Right renal pelvis (tissue), 4 donors: ENCODE data around the gene MTIF3. TPM values are rescaled to one million over a fixed set of nuclear protein-coding genes. Genes with fewer than 3 reads are reported as not detected.
"Not testable (repeated sequence)": the region's sequence is repeated elsewhere in the genome, so short reads cannot be mapped to it uniquely, and the experiment has no call there.

Source experiments
- DNase-seq, 4 donors: peaks; one replicate each; pipeline ENCODE4 v3.0.0-alpha.2; 2013; ENCODE audit warnings: low read depth in 4 of 4, low spot score in 3 of 4, missing footprints in 1 of 4
- polyA plus RNA-seq, 4 donors: library from polyadenylated mRNA; unstranded; fragments of 120-200 nt; gene quantifications; one replicate each; pipeline ENCODE4 v1.2.1, GENCODE V29; 2013; ENCODE audit not compliant: insufficient read length in 4 of 4

MTIF3 gene
- polyA plus RNA-seq, 4 donors, result 66.1 to 82.4 (median 76.8) TPM

DNA sequence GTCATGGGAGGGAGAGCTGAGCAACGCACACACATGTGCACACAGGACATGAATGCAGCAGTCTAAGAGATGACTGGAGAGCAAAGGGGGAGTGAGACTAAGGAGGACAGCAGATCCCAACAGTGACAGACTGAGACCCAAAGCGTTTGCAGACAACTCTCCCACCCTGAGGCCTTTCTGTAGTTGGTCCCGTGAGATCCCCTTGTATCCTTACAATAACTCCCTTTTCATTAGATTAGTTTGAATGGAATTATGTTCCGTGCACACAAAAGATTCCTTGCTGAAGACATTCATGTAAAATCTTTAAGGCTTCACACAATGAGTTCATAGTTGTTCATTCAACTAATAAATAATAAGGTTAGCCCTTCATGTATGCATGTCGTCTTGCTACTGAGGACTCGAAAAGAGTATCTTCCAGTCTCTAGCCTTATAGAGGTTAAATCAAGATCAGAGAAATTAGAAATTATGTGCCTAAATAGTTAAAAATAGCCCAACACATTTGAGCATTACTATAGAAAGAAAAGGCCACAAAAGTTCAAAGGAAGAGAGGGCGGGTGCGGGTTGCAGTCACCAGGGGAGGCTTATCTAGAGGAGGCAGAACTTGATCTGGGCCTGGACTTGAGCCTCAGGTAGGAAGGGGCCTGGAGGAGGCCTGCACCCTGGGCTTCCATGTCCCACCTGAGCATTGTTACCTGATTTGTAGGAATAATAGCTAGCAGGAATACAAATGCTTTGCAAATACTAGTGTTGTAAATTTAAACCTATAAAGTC lies 29.1 kb downstream of the MTIF3 start:
- no peak for DNase-seq

DNA sequence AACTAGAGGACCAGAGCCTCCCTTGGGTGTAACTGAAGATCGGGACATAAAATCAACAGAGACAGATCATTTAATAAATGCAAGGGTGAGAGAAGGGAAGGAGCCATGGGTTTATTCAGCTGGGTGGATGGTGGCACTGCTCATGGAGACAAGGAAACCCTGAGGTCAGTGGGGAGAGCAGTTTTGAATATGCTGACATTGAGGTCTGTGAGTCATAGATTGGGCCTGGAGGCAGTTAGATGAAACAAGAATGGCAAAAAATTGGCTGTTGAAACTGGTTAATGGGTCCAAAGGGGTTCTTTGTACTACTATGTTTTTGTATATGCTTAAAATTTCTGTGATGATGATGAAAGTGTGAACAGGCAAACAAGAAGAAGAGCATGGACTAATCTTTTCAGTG lies 31.0 kb downstream of the MTIF3 start:
- no peak for DNase-seq

DNA sequence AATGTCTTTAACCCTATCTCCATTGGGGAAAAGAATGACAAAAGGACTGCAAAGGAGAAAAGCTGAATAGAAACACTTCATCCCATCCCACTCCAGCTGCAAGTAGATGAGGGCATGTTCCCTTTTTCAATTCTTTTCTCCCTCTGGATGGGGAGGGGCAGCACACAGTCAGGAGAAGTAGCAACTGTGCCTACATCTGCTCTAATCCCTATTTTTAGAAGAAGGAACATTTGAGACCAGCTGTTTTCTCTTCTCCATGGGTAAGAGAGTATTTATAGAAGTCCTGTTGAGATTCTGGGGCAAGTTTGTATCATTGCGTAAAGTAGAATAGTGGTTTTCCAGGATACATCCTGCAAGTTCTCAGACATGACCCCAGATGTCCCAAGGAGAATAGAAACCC lies 35.2 kb downstream of the MTIF3 start:
- no peak for DNase-seq

DNA sequence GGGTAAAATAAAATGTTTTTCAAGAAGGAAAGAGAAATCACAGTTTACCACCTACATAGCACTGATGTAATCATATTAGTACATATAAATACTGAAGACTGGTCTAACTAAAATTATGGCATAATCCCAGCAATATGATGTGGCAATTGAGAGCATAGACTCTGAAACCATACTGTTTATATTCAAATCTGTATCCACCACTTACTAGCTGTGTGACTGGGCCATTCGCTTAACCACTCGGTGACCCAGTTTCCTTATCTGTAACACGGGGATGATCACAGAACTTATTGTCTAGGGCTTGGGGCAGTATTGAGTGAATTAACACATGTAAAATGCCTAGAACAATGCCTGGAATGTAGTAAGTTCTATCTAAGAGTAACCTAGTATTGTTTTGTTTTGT lies 39.0 kb downstream of the MTIF3 start:
- DNase-seq, result no peak

DNA sequence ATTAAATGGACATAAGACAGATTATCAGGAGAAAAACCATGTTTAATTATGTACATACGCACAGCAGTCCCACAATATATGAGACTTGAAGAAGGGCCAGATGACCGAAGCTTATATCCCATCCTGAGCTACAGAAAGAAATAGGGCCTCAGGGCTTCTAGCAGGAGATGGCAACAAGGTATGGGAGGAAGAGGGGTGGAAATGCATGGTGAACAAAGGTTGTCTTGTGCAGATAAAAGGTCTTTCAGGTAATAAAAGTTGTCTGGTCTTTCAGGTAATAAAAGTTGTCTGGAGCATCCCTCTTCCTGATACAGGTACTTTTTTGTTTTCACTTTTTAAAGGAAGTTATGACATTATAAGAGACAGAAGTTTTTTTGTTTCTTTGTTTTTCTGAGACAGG lies 41.4 kb downstream of the MTIF3 start:
- DNase-seq, result no peak

DNA sequence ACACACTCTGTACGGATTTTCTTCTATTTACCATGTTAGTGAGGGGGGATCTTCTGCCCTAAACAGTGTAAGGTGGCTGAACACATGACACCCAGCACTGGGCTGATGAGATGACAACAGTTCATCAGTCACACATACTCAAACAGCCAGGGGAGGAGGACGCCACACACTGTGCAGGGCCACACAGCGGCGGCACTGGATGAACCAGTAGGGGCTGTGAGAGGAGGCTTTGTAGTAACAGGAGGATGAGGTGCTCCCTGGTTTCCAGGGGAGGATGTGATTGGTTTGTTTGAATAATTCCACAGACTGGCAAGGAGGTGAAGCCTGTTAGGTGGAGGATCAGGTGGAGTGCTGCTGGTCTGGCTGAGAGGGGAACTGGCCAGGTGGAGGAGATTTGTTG lies 42.3 kb downstream of the MTIF3 start:
- DNase-seq, result no peak

DNA sequence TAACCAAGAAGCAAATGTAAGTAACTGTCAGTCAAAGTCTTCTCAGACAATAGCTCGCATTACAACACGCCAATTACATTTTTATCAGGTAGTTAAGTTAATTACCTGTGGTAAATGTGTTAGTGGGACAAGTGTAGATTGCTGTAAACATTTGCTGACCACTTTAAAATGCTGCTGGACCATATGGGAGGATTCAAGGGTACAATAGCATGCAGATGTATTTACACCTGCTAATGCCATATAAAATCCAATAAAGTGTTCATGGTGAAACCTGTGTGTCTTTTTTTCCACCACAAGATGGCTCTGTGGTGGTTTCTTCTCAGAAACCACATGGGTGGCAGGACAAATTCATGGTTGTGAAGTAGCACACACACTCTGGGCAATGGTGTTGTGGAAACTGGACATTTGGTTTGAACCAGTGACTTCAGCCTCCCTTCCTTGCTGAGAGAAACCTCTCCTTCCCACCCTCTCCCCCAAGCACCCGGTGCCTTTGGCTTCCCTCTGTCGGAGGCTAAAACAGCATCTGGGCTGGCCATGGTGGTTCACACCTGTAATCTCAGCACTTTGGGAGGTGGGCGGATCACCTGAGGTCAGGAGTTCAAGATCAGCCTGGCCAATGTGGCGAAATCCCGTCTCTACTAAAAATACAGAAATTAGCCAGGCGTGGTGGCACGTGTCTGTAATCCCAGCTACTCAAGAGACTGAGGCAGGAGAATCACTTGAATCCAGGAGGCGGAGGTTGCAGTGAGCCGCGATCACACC lies 44.0 kb downstream of the MTIF3 start:
- no peak for DNase-seq

DNA sequence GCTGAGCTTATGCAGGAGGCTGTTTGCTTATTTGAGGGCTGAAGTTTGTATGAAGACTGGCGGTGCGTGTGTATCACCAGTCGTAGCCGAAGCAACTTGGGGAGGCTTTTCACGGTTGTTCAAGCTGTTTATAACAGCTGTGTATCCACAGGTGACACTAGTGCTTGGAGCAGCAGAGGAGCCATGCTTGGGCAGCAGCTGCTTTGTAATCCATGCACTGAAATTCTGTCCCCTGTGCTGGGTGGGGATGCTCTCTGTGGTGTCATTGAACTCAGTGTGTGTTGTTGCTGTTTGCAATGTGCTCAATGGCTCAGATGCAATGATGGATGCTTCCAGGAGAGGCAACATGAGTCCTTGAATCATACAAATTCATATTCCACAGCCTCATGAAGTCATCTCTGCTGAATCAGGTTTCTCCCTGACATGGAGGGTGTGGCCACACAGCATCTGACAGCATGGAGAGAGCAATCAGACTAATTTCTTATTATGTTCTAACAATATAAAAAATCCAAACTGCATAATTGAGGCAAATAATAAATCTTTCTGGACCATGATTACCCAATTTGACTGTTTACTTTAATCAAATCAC lies 44.7 kb downstream of the MTIF3 start:
- no peak for DNase-seq

DNA sequence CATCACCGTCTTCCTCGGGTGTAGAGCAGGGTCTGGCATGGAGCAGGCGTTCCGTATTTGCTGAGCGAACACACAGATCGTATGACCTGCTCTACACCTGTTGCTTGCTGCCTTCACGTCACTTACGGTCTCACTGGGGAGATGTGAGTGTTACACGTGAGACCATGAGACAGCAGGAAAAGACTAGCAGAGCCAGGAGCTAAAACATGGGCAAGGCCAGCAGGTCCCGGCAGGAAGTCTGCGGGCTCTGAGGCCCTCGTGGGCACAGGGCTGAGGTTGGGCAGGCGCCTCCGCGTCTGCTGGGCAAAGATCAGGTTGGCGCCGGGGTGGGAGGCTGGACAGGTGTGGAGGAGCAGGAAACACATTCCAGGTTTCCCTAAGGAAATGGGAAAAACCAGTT lies 45.7 kb downstream of the MTIF3 start:
- no peak for DNase-seq

DNA sequence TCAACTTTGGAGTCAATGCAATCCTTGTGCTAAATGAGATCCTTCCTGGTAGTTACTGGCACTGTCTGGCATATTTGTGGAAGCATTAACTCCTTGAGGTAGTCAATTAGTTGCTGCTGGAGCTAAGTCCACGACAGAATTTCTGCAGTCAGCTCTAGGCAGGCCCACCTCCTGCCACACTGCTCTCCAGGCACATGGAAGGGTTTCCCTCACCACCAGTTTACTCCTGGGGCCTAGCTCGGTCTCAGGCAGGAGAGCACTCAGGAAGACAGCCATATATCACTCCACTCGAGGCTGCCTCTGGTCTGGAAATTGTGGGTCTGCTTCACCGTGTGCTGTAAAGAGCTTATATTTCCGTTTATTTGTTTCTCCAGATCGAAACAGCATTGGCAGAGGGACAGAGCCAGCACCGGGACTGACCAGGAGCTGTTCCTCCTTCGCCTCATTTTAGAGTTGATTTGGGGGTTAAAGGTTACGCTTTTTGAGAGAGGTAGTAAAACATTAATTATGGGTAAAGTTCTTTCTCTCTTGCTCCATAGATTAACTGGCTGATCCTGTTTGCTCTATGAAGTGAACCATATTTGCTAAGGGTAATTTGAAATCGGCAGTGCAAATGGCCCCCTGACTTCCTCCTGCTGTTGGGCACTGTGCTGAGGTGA lies 46.5 kb downstream of the MTIF3 start:
- DNase-seq, result no peak

DNA sequence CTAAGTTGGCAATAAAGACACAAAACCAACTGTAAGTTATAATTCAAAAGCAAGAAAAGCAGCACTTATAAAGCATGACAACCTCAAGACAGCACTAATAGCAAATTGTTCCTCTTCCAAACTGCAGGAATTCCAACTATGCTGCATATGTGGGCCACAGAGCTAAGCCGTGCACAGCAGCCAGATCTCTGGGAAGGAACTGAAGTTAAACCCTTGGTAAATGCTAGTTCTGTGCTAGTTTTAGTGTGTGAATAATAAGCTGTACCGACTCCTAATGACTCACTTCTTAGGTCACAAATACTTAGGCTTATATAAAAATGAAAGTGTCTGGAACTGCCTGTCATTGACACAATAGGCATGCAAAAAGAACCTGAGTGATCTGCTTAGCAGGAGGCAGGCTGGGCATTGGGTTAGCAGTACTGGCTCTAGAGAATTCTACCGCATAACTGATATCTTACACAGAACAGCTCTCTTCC lies 47.1 kb downstream of the MTIF3 start:
- DNase-seq, result no peak

DNA sequence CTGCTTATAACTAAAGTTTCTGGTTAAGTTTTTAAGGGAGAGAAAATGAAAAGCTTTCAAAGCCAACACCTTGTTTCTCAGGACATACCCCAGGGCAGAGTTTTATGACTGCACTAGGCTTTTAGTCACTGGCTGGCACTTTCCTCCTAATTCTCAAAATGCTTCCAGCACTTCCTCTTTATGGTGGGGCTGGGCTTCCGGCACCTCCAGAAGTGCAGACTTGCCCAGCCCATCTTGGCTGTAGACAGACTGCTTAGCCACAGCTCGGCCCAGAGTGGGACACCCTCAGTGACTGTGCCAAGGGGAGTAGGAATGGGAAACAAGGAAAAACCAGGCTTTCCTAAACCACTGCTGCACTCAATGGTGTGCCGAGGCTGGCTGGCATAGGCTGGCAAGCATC lies 49.2 kb downstream of the MTIF3 start:
- DNase-seq, result no peak

DNA sequence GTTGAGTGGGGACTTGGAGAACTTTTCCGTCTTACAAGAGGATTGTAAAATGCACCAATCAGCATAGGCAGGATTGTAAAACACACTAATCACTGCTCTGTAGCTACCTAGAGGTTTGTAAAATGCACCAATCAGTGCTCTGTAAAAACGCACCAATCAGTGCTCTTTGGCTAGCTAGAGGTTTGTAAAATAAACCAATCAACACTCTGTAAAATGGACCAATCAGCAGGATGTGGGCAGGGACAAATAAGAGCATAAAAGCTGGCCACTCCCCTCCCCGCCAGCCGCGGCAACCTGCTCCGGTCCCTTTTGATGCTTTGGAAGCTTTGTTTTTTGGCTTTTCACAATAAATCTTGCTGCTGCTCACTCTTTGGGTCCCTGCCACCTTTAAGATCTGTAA lies 50.0 kb downstream of the MTIF3 start:
- DNase-seq, result not testable (repeated sequence)

DNA sequence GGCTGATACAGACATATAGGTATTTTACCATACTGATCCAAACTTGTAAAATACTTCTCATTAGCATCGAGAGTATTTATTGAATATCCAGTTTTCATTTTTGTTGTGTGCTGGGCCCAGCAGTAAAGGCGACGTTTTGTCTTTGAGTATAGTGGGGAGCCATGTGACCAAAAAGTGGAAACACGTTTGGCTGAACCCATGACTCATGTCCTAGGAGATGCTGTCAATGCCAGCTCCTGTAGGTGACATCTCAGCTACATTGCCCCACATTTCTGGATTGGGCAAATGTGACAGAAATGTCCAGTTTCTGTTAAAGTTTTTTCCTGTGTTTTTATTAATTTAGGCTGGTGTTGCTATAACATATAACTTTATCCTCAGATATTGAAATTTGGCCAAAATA lies 52.0 kb downstream of the MTIF3 start:
- no peak for DNase-seq

DNA sequence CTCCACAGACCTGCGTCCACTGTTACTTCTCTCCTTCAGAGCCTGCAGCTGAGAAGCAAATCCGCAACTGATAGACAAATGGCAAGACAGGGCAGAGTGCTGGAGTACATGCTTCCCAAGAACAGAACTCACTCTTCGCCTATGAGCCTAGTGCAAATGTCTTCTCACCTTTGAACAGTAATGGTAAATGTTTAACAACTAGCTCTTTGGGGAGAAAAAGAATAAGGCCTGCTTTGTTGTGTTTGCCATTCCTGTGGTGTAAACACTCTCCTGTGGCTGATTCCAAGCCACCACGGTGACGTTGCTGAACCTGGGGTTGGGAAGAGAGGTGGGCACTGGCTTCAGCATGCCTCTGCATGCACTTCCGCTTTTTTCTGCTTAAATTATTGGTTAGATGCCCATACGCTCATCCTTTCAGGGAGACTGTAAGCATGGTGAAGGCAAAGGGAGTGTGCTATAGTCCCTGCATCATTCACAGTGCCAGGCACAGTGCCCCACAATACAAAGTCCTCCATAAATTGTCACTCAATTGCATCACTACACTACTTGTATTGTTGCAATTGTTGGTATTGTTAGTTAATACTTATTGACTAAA lies 54.0 kb downstream of the MTIF3 start:
- DNase-seq, result no peak

DNA sequence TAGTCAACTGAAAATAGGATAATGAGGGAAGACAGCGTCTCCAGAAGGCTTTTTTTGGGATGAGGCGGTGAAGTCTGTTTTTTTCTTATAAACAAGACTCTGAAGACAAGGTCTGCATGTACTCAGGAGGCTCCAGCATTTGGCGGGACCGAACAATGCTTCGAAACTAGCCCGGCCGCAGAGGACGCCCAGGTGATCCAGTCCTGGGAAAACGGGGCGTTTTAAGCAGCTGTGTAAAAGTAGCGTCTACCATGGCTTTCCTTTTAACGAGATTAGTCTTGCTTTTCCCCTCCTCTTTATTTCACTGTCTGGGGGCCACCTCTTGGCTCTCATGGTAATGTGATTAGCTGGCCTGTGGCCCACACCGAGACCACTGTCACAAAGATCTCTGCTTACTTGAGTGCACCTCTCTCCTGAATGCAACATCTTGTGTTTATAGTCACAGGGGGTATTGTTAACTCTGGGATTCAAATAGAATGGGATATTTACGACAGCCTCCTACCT lies 55.3 kb downstream of the MTIF3 start:
- DNase-seq, result no peak

DNA sequence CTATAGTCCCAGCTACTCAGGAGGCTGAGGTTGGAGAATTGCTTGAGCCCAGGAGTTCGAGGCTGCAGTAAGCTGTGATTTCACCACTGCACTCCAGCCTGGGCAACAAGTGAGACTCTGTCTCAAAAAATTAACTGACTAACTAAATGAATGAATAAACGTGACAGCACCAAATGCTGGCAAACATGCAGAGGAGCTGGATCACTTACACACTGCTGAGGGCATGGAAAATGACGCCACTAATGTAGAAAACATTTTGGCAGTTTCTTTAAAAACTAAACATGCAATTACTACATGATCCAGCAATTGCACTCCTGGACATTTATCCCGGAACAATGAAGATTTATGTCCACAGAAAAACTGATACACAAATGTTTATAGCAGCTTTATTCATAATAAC lies 57.3 kb downstream of the MTIF3 start:
- DNase-seq, result no peak

DNA sequence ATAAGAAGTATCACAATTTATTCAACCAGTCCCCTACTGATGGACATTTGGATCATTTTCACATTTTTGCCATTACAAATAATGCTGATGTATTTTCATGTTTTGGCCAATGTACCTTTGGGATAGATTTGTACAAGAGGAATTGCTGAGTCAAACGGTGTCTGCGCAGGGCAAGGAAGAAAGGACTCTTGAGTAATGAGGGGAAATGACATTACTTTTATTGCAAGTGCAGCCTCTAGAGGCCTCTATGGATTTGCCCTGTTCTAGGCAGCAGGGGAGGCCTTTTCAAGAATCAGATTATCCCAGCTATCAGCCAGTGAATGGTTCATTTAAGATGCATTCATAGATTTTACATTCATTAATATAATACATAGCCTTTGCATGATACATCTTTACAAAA lies 58.9 kb downstream of the MTIF3 start:
- DNase-seq, result no peak

DNA sequence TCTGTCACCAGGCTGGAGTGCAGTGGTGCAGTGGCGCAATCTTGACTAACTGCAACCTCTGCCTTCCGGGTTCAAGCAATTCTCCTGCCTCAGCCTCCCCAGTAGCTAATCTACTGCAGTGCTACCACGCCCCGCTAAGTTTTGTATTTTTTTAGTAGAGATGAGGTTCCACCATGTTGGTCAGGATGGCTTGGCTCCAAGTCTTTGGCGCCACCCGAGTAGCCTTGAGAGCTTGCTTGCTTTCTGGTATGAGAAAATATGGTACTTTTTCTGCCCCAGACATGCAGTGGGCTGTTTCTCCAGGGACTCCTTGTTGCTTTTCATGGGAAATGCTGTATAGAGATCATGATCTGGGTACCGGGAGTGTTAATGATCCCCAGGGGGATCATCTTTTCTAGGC lies 60.5 kb downstream of the MTIF3 start:
- no peak for DNase-seq

DNA sequence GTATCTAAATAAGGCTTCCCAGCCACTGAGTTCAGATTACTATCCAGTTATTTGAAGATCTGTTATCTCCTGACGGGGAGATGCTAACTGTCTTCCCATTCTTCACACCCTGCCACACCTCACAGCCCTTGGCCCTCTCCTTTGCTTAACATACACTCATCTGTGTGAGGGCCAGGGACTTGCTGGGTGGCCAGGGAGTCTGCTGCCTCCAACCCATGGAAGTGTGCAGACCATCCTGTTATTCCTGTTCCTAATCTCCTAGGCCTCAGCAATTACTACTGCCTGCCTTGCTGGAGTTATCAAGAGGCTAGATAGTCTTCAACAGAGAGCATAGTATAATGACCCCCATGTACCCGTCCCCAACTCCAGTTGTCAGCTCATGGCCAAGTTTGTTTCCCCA lies 62.1 kb downstream of the MTIF3 start:
- no peak for DNase-seq
